HG02943 (cell line): ENCODE results near the gene CLMP.
"Not testable (repeated sequence)": the region's sequence is repeated elsewhere in the genome, so short reads cannot be mapped to it uniquely, and the experiment has no call there.

Experiments used
- ATAC-seq: cut with Tn5 transposase; IDR thresholded peaks from one replicate; pipeline ENCODE4 v1.9.1; 2021; ENCODE audit warnings: mild to moderate bottlenecking, low read depth, moderate library complexity; ENCODE audit not compliant: unreplicated experiment

The CLMP gene

GRCh38 chr11:123218451-123218850 lies 23.4 kb upstream of the CLMP start:
- no peak for ATAC-seq

GRCh38 chr11:123217897-123218296 lies 22.8 kb upstream of the CLMP start:
- ATAC-seq = no peak

GRCh38 chr11:123216249-123216648 lies 21.2 kb upstream of the CLMP start:
- ATAC-seq = no peak

- no peak for ATAC-seq
These were observed 19.9 kb upstream of the CLMP start for GRCh38 chr11:123214940-123215339.

GRCh38 chr11:123214396-123214795 lies 19.3 kb upstream of the CLMP start:
- no peak for ATAC-seq

- ATAC-seq = no peak
These were observed 18.3 kb upstream of the CLMP start for GRCh38 chr11:123213307-123213771.

GRCh38 chr11:123212406-123212805 lies 17.4 kb upstream of the CLMP start:
- no peak for ATAC-seq

GRCh38 chr11:123211981-123212380 lies 16.9 kb upstream of the CLMP start:
- no peak for ATAC-seq

GRCh38 chr11:123211149-123211852 lies 16.3 kb upstream of the CLMP start:
- no peak for ATAC-seq

- no peak for ATAC-seq
These were observed 14.5 kb upstream of the CLMP start for GRCh38 chr11:123209591-123209990.

GRCh38 chr11:123206791-123207434 lies 11.9 kb upstream of the CLMP start:
- no peak for ATAC-seq

- not testable (repeated sequence) for ATAC-seq
These were observed 11.0 kb upstream of the CLMP start for GRCh38 chr11:123206055-123206454.

- no peak for ATAC-seq
These were observed 8.9 kb upstream of the CLMP start for GRCh38 chr11:123203934-123204333.

GRCh38 chr11:123203471-123203870 lies 8.4 kb upstream of the CLMP start:
- ATAC-seq = no peak

GRCh38 chr11:123202155-123203151 lies 7.4 kb upstream of the CLMP start:
- no peak for ATAC-seq

GRCh38 chr11:123200264-123200663 lies 5.2 kb upstream of the CLMP start:
- ATAC-seq = no peak

- ATAC-seq = no peak
These were observed 2.7 kb upstream of the CLMP start for GRCh38 chr11:123197711-123198110.

- no peak for ATAC-seq
These were observed 1.1 kb upstream of the CLMP start for GRCh38 chr11:123196060-123196714.

- ATAC-seq = no peak
These were observed 486 bp downstream of the CLMP start for GRCh38 chr11:123194337-123195187.

GRCh38 chr11:123193742-123194141 lies 1.3 kb downstream of the CLMP start:
- no peak for ATAC-seq
